Urothelium cell line (cell line): ENCODE measurements around the gene KLHL25.
A peak's percentile ranks its signal among the peaks of the same experiment; 100 is the strongest.
"Not testable (repeated sequence)": the region's sequence is repeated elsewhere in the genome, so short reads cannot be mapped to it uniquely, and the experiment has no call there.

ENCODE experiments used
- DNase-seq: peaks from one replicate; pipeline ENCODE4 v3.0.0; 2011; ENCODE audit warnings: low spot score, mixed read lengths
- FAIRE-seq: peaks from 2 replicates; lab custom pipeline; 2011; peaks lifted over from hg19 to GRCh38; lab: Jason Lieb, UNC

The KLHL25 gene

DNA sequence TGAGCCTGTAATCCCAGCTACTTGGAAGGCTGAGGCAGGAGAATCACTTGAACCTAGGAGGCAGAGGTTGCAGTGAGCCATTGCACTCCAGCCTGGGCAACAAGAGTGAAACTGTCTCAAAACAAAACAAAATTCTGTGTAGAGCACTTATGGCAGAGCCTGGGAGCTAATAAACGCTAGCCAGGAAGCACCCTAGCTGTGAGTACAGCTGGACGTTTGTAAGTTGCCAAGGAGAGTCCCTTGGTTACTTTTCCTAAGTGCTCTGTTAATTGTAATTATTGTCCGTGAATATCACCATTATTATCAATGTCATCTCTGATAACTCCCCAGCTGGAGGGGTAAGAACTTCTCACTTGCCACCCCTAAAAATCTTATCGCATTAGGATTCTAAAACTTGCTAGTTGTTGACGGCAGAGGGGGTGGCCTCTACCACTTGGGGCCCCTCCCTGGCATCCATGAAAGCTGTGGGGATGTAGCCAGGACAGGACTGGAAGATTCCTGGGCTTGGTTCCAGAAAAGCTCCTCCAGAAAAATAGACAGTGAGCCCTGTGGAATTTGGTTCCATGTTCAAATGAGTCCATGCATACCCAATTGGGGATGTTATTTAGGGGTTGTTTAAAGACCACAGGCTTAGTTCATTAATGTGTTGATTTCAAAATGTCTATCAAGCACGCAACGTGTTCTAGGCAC is 9.9 kb upstream of the KLHL25 start:
- DNase-seq: no peak
- no peak for FAIRE-seq

DNA sequence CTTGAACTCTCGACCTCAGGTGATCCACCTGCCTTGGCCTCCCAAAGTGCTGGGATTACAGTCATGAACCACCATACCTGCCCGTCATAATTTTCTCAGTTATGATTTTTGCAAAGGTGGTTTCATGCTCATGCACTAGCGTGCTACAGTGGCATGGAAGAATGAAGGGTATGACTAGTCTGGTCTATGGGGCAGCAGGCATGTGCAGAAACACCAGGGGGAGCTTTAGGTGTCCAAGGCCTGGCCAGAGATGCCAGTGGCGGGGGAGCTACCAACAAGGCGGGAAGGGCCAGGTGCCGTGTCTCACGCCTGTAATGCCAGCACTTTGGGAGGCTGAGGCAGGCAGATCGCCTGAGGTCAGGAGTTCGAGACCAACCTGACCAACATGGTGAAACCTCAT is 7.9 kb upstream of the KLHL25 start:
- DNase-seq, FAIRE-seq: not testable (repeated sequence)

DNA sequence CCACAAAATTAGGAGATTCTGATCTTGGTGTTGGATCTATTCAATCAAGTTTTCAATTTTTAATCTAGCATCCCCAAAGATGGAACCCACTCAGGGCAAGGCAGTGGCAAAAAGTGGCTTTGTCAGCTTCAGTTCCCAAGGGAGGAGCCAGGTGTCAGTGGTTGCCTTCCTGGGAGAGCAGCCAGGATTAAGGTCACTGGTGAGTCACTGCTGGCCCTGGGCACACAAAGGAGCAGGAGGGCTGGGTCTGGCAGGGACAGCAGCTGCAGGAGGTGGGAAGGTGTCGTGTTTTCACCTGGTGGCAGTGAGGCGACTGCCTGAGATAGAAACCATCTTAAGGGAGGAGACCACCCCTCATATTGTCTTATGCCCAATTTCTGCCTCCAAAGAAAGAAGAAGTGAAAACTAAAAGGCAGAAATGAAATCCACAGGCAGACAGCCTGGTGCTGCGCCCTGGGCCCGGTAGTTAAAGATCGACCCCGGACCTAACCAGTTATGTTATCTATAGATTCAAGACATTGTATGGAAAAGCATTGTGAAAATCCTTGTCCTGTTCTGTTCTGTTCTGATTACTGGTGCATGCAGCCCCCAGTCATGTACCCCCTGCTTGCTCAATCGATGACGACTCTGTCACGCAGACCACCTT is 5.9 kb upstream of the KLHL25 start:
- FAIRE-seq: peak; percentile 86
- DNase-seq: peak; percentile 91

DNA sequence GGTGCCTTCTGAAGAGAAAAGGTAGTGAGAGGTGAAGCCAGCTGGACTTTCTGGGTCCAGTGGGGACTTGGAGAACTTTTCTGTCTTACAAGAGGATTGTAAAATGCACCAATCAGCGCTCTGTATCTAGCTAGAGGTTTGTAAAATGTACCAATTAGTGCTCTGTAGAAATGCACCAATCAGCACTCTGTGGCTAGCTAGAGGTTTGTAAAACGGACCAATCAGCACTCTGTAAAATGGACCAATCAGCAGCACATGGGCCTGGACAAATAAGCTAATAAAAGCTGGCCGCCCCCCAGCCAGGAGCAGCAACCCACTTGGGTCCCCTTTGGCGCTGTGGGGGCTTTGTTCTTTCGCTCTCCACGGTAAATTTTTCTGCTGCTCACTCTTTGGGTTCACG is 1.6 kb upstream of the KLHL25 start:
- not testable (repeated sequence) for DNase-seq, FAIRE-seq

DNA sequence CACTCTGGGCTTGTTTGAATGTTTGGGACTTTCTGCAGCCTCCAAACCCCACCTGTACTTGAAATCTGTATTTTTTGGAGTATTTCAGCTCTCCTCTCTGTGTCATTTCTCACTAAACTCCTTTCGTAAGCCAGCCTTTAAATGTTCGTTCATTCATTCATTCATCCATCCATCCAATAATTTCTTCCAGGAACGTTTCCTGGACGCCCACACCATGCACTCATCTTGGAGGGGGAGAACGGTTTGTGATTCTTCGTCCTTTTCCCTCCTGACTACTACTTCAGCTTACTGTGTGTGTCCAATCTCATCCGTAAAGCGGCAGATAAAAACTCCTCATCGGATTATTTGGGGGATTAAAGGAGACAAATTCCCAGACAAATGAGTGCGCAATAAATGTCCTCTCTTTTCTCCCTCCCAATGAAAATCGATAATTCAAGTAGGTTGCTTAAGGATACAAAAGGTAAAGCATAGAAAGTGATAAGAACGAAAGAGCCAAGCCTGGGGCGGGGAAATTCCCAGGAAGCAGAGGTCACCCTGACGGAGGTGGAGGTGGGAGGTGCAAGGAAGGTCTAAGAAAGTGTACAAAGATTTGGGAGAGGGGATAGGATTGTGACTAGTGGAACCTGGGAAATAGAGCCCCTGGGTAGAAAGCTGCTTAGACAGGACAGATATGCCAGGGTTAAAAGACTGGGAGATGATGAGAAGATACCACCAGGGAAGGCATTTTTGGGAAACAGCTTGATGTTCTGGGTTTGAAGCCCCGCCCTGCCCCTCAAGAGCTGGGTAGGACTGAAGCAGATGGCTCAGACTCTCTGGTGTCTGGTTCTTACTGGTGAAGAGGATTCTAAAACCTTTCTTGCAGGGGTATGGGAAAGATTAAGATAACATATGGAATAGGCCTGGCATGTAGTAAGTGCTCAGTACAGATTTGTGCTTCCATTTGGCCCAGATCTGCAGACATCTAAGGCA is 896 bp upstream of the KLHL25 start:
- no peak for DNase-seq
- no peak for FAIRE-seq

DNA sequence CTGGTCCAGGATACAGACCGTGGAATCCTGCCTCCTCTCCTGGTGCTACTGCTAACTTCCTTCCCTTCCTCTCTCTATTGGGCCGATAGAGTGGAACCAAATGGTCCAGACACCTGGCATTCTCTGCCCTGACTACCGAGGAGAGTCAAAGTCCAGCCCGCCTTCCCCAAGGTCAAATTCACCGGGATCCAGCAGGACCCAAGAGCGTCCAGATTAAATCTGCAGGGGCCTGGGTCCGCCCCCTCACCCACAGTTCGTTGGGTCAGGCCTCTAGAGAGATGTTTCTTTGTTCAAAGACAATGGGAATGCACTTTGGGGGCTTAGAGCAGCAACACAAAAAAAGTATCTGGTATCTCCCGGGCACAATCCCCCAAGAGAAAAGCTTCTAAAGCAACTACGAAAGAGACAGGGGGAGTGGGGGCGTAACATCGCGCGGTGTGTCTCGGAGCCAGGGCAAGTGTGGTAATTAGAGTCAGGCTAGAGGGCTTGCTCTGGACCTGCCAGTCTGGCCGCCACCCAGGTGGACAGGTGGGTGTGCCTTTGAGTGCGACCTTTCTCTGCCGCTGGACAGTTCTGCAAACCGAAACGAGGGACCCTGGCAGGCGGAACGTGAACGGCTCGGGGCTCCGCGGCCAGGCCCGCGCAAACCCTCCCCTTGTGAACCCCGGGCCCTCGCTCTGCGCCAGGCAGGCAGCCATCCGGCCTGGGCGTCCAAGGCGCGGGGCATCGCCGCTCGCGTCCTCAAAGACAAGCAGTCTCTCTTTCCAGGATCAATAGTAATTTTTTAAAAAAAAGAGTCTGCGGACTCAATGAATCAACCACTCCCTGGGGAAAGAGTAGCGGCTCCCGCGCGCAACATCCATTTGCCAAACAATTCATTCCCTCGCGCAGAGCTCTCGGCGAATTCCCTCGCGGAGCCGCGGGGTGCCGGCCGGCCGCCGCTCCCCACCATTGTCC is 806 bp downstream of the KLHL25 start:
- FAIRE-seq: no peak
- peak; percentile 40 for DNase-seq

DNA sequence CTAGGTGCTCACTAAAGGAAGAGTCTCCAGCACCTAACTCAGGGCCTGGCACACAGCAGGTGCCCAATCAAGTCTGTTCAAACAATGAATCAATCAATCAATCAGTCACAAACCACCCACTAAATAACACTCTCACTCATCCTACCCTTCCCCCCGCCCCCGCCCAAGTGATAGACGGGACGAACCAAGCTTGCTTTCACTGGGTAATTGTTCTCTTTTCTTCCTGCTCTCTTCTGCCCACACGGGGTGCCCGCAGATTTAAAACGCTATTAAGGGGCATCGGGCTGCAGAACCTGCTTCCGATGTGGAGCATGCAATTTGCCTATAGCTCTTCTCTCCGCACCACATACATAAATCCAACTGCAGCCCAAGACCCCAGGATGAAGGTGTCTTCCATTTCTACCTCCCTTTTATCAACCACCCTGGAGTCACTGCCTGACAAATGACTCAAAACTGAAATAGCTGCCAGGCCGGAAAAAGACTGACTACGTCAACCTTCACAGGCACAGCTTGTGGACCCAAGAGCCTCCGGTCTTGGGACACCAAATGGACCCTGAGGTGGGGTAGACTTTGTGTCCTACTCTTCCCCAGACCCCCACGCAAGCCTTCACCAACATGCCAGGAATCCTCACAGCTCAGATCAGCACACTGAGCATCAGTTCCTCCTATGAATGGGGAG is 1.7 kb downstream of the KLHL25 start:
- FAIRE-seq: no peak
- DNase-seq: peak; percentile 17

DNA sequence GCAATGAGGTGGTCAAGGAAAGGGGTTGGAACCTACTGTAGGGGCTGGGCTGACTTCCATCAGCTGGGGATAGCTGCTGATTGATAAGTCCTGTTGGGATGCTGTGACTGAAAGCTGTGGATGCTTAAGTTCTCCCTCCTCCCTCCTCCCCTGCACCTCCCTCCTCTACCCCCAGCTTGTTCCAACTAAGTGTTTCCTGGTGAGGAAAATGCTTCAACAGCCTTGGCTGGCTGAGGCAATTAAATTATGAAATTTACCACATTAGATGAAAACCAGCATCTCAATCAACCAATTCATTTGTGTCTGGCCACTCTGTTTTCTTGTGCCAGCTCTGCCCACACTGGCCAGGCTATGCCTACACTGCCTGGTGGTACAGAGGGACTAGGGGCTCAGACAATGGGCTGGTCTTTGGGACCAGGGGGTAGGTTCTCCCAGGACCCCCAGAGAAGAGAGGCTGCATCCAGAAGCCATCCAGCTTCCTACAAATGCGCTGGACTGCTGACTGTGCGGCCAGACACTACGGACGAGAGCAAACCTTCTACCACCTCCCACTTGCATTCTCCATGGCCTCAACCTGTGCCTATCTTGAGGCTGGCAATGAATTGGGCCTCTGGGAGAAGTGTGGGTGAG is 2.5 kb downstream of the KLHL25 start:
- DNase-seq: no peak
- FAIRE-seq: no peak

DNA sequence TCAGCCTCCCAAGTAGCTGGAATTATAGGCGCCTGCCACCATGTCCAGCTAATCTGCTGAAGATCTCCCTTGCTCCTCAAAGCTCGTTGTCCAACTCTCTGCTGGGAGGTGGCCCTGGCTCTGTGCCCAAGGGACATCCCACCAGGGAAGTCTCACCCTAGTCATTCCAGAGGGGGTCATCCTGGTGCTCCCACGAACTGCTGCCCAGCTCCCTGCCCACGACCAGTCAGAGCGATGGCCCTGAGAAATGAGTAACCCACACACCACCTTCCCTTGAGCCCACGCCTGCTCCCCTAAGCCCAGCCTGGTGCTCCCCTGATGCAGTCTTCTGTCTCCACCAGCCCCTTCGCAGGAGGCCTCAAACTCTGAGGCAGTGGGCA is 5.2 kb downstream of the KLHL25 start:
- FAIRE-seq (no peak), DNase-seq (no peak)

DNA sequence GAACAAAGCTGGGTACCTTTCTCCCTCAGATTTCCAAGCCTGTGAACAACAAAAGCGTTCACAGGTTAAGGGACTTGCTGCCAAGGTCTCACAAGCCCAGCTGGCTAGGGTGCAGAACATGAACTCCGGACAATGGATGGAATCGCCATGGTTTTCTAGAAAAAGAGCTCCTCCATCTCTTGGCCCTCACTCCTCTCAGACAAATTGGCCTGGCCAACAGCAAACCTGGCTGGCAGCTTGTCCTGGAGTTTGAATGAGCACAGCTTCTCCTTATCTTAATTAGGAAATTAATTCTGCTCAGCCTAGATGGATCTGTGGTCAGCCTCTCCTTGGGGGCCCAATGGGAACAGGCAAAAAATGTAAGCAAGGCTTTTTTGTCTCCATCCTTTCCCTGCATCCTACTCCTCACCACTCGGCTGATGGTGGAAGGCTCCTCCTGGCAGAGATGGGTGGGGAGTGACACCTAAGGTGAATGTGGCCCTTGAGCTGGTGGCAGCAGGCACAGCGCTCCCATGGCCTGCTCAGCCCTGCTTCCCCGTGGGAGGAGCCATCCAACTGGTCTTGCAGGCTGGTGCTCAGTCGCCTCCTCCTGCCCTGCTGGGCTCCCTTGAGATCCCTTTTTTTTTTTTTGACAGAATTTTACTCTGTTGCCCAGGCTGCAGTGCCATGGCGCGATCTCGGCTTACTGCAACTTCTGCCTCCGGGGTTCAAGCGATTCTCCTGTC is 5.8 kb downstream of the KLHL25 start:
- FAIRE-seq (no peak), DNase-seq (no peak)

DNA sequence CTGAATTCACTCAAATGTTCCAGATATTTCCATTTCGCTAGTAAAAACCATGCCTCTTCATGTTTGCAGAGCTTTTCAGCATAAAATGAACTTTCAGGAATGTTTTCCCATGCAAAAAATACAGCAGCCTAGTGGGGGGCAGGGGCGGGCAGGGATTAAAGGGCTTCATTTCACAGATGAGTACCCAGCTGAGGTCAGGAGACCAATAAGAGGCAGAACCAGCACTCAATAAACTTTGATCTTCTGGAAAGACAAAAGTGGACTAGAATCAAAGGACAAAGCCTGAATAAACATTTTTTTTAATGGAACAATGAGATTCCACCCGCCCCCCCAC is 8.0 kb downstream of the KLHL25 start:
- no peak for DNase-seq
- no peak for FAIRE-seq

DNA sequence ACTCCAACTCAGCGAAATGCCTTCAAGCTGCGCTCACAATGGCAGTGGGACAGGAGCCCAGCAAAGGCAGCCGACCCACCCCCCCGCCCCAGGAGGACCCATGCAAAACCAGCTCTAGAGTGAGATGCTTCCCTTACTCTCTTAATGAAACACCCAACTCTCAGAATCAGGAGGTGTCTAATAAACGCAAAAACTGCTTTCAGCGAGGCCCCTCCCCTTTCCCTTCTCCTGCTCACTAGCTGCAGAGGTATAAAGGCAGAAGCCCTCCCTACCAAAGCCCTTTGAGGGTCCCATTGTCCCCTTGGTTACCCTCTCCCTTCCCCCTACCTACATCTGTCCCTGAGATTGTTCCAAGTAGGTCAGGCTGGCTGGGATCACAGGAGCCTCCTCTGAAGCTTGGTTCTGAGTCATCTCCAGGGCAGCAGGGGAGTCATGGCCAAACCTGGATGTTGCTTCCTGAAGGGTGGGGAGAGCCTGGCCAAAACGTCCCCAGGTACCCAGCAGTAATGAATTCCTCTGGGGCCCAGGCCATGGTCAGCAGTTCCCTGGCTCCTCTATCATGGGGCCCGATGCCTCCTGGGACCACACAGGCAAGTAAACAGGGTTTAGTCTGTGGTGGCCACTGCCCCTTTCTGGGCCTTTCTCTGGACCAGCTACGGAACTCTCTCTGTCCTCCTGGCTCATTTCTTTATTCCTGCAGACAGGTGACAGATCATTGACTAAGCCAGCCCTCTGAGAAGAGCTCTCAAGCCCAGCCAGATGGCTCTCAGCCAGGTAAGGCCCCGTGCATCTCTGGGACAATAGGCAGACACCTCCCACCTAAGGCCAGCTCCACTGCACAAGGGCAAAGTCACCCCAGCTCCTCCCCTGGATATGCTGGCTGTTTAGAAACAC is 8.6 kb downstream of the KLHL25 start:
- DNase-seq (peak; percentile 86), FAIRE-seq (peak; percentile 37)

DNA sequence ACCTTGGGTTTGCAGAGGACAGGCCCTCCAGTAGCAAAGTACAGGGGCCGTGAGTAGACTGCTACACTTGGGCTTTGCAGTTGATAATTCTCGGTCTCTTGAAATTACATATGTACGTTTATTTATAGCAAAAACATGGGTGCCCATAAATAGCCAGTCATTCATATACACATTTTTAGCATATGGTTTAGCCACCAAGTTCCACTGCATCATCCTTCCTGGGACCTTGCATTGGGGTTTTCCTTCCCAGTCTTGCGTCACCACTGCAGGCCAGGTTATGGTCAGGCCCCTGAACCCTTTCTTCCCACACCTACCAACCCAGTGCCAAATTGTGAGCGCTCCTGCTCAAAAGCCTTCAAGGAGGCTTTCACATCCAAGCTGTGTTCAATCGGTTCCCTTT is 12.7 kb downstream of the KLHL25 start:
- FAIRE-seq (no peak), DNase-seq (no peak)

DNA sequence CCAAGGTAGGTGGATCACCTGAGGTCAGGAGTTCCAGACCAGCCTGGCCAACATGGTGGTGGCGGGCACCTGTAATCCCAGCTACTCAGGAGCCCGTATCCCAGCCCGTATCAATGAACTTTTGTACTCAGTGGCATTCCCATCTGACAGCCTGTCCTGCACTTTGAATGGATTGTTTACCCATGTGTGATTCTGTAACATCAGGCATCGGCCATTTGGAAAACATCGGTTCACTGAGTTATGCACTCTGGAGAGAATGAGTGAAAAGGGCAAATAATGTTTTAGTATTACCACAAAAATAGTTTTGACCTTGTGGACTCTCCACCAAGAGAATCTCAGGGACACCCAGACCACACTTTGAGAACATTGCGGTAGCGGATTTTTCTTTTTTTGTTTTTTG is 13.6 kb downstream of the KLHL25 start:
- FAIRE-seq: no peak

DNA sequence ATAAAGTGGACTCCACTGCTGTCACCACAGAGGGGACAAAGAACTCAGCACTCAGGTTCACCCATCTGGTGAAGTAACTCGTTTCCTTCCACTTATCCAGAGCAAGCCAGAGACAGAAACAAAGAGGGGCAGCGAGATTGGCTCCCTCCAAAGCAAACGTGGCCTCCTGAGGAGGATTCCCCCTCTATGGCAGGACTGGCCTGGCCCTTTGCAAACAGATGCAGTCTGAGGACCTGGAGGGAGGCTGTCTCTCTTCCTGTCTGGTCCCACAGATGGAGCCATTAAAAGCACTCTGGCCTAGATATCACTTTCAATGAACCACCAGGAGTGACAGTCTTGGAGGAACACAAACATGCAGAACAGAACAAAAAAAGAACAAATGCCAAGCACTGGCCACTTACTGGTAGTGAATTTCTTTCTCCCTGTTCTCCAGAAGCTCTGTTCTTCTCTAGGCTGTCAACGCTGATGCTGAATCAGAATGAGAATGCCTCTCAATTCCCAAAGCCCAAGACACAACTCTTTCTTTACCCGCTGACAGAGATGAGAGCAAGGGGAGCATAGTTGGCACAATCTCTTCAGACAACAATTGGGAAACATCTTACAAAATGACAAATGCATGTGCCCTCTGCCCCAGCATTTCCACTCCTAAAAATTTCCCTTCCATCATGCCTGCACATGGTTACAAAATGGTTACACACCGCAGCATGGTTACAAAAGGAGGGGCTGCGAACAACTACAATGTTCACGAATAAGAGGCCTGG is 14.3 kb downstream of the KLHL25 start:
- no peak for DNase-seq
- FAIRE-seq: no peak

More for the DNA sequence above, 13.6 kb downstream of the KLHL25 start:
- DNase-seq: no peak

DNA sequence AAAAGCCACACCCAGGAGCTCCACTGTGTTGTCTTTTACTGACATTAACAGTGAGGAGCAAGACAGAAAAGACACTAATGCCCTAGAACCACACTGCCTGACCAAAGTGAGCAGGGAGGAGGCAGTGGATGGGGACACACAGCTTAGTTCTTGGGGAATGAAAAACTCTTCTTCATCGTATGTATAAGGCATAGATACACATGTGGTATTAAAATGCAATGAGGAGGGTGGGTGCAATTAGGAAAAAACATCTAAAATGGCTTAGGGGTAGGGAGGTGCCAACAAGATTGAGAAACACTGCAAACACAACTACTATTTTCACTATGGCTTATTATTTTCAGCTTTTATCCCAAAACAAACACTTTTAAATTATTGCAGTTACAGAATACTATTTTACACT is 15.5 kb downstream of the KLHL25 start:
- FAIRE-seq: peak; percentile 13

DNA sequence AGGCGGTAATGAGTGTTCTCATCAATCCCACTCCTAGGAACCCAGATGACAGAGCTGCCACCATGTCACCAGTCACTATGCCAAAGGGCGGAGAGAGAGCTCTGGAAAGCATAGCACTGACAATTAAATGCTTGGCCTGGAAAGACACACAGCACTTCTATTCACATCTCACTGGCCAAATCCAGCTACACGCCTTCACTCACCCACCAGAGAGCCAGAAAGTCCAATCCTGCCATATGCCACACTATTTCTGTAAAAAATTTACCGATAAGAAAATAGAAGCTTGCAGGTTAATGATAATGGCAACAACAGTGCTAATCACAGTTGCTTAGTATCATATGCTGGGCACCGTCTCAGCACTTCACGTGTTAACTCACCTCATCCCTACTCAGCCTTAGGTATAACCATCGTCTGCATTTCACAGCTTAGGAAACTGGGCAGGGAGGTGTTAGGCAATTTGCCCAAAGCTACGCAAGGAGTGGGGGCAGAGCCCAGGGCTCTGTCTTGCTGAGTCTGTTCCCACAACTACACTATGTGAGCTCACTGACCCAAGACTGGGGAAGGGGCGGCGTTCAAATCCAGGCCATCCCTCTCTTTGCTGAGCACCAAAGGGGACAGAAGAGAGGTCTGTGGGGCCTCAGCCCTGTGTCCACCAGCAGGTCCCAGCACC is 16.5 kb downstream of the KLHL25 start:
- FAIRE-seq (no peak), DNase-seq (no peak)

More for the DNA sequence above, 15.5 kb downstream of the KLHL25 start:
- DNase-seq: no peak
